Tibial artery (tissue), 4 donors: ENCODE measurements around the gene ALKBH5.
A peak's percentile ranks its signal among the peaks of the same experiment; 100 is the strongest.

ENCODE experiments used
- DNase-seq, 2 donors: peaks; one replicate each; pipeline ENCODE4 v3.0.0-alpha.2; 2019
- H3K27ac ChIP-seq, 2 donors: fragments of 200-600 bp; sonication (generic) in 1 of 2; 1 replicate in 1 of 2; 2 replicates in 1 of 2; pipeline ENCODE4 v1.5.1; 2018 to 2019; ENCODE audit warnings: mild to moderate bottlenecking in 1 of 2
- H3K27me3 ChIP-seq, 2 donors: fragments of 200-600 bp; sonication (generic) in 1 of 2; one replicate each; pipeline versions ENCODE4 v1.5.1 to v1.6.0; 2016 to 2019
- H3K36me3 ChIP-seq, 3 donors: fragments of 200-600 bp; sonication (generic) in 2 of 3; one replicate each; pipeline ENCODE4 v1.5.1; 2016 to 2019; ENCODE audit warnings: mild to moderate bottlenecking in 2 of 3
- H3K4me1 ChIP-seq, 4 donors: fragments of 200-600 bp; sonication (generic) in 2 of 4; 1 replicate in 3 of 4; 2 replicates in 1 of 4; pipeline ENCODE4 v1.5.1; 2016 to 2019
- H3K4me3 ChIP-seq, 2 donors: fragments of 200-600 bp; sonication (generic) in 1 of 2; 1 replicate in 1 of 2; 2 replicates in 1 of 2; pipeline ENCODE4 v1.5.1; 2018 to 2019; ENCODE audit warnings: mild to moderate bottlenecking in 2 of 2
- H3K9me3 ChIP-seq, 3 donors: fragments of 200-600 bp; sonication (generic) in 1 of 3; one replicate each; pipeline ENCODE4 v1.5.1; 2016 to 2019
- intact Hi-C: fragments of 100-400 bp; cut with DNase I; formaldehyde crosslinking; loops from one replicate; pipeline ENCODE4 v1.15.0; 2023; ENCODE audit warnings: low total_unique reads
- TF ChIP-seq, protein P1 (sequence below), 2 experiments: fragments of 200-600 bp in 1 of 2; fragments of 450-650 bp in 1 of 2; IDR thresholded peaks; one replicate each; pipeline ENCODE4 v1.5.1; 2017 to 2019; ENCODE audit warnings: antibody characterized with exemption in 2 of 2, mild to moderate bottlenecking in 1 of 2, moderate library complexity in 1 of 2

ALKBH5 gene

GRCh38 chr17:18151290-18151689 is 32.3 kb upstream of the ALKBH5 start:
- TF ChIP-seq, protein P1, sequence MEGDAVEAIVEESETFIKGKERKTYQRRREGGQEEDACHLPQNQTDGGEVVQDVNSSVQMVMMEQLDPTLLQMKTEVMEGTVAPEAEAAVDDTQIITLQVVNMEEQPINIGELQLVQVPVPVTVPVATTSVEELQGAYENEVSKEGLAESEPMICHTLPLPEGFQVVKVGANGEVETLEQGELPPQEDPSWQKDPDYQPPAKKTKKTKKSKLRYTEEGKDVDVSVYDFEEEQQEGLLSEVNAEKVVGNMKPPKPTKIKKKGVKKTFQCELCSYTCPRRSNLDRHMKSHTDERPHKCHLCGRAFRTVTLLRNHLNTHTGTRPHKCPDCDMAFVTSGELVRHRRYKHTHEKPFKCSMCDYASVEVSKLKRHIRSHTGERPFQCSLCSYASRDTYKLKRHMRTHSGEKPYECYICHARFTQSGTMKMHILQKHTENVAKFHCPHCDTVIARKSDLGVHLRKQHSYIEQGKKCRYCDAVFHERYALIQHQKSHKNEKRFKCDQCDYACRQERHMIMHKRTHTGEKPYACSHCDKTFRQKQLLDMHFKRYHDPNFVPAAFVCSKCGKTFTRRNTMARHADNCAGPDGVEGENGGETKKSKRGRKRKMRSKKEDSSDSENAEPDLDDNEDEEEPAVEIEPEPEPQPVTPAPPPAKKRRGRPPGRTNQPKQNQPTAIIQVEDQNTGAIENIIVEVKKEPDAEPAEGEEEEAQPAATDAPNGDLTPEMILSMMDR (IDR thresholded peaks at IDR 0.05) = no peak
- intact Hi-C loops = no loop called here

GRCh38 chr17:18155179-18155578 is 28.4 kb upstream of the ALKBH5 start:
- DNase-seq = no peak
- H3K36me3 ChIP-seq = no peaks in the 10 kb centered on the region
- intact Hi-C loops = no loop called here
- H3K9me3 ChIP-seq = no peaks in the 10 kb centered on the region
- no peak overlapping the region for H3K4me3 ChIP-seq
- TF ChIP-seq, protein P1 (IDR thresholded peaks at IDR 0.05) = no peak
- H3K27me3 ChIP-seq = no peaks in the 10 kb centered on the region
- H3K27ac ChIP-seq = no peak overlapping the region
- H3K4me1 ChIP-seq = peaks cover 0 to 25% (median 18%) of the 10 kb centered on the region in 4 donors

More at GRCh38 chr17:18151290-18151689, 32.3 kb upstream of the ALKBH5 start:
- Histone ChIP-seq H3K36me3 (no peaks in the 10 kb centered on the region), H3K27me3 (no peaks in the 10 kb centered on the region), H3K9me3 (no peaks in the 10 kb centered on the region), H3K4me3 (no peak overlapping the region), H3K27ac (no peak overlapping the region), H3K4me1 (peaks cover 0 to 17% (median 9%) of the 10 kb centered on the region in 4 donors)
- no peak for DNase-seq

- no peak overlapping the region for H3K27ac ChIP-seq
- H3K27me3 ChIP-seq = no peaks in the 10 kb centered on the region
- H3K9me3 ChIP-seq = no peaks in the 10 kb centered on the region
- intact Hi-C loops = no loop called here
- TF ChIP-seq, protein P1 (IDR thresholded peaks at IDR 0.05) = no peak
- H3K36me3 ChIP-seq = no peaks in the 10 kb centered on the region
- DNase-seq = no peak
- no peak overlapping the region for H3K4me3 ChIP-seq
- peaks cover 0 to 25% (median 18%) of the 10 kb centered on the region in 4 donors for H3K4me1 ChIP-seq
Observed at GRCh38 chr17:18156171-18156975, 27.3 kb upstream of the ALKBH5 start.

GRCh38 chr17:18156976-18157280 is 26.7 kb upstream of the ALKBH5 start:
- H3K27me3 ChIP-seq = no peaks in the 10 kb centered on the region
- DNase-seq = no peak
- TF ChIP-seq, protein P1 (IDR thresholded peaks at IDR 0.05) = no peak
- peaks cover 0 to 25% (median 18%) of the 10 kb centered on the region in 4 donors for H3K4me1 ChIP-seq
- no peak overlapping the region for H3K4me3 ChIP-seq
- H3K36me3 ChIP-seq = no peaks in the 10 kb centered on the region
- intact Hi-C loops = no loop called here
- no peak overlapping the region for H3K27ac ChIP-seq
- H3K9me3 ChIP-seq = no peaks in the 10 kb centered on the region

GRCh38 chr17:18157354-18157985 is 26.2 kb upstream of the ALKBH5 start:
- no peaks in the 10 kb centered on the region for H3K27me3 ChIP-seq
- intact Hi-C loops = no loop called here
- peaks cover 0 to 24% (median 18%) of the 10 kb centered on the region in 4 donors for H3K4me1 ChIP-seq
- H3K36me3 ChIP-seq = no peaks in the 10 kb centered on the region
- TF ChIP-seq, protein P1 (IDR thresholded peaks at IDR 0.05) = no peak
- no peaks in the 10 kb centered on the region for H3K9me3 ChIP-seq
- H3K27ac ChIP-seq = peak overlapping the region; percentile 60 to 64
- no peak for DNase-seq
- peak overlapping the region in 1 of 2 donors; percentile 51 for H3K4me3 ChIP-seq
